SKM-1 (cell line): ENCODE data around the gene TMEM9.
"Not testable (repeated sequence)": the region's sequence is repeated elsewhere in the genome, so short reads cannot be mapped to it uniquely, and the experiment has no call there.

ENCODE experiments used
- DNase-seq: peaks from one replicate; lab custom pipeline; 2025; ENCODE audit not compliant: unreplicated experiment; lab: John Stamatoyannopoulos, UW

The TMEM9 gene

DNA sequence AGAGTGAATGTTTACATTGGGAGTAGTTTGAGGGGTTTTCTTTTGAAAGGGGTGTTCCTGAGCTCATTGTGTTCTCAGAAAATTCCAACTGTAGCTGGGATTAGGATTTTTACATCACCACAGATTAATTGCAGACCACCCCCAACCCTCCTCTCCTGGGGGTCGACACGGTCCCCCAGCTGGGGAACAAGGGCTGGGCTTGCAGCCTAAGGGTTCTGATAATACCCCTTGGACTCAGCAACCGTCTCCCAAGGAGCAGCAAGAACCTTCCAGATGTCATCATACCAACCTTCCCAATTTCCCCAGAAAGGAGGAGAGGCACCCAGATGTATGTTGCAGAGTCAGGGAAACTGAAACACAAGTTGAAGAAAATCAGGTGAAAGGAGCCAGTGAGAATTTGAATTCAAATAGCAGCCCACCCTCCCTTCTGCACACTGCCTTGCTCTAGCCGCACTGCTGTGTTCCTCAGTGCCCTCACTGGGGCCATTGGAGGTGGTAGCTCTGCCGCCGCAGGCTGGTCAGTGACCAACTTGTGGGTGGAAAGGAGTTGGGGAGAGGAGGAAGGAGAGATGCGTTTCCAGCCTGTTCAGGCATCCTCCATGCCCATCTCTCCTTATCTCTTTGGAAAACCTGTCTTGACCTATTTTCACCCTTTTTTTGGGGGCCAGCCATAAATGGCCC is 21.7 kb upstream of the TMEM9 start:
- DNase-seq, result no peak

DNA sequence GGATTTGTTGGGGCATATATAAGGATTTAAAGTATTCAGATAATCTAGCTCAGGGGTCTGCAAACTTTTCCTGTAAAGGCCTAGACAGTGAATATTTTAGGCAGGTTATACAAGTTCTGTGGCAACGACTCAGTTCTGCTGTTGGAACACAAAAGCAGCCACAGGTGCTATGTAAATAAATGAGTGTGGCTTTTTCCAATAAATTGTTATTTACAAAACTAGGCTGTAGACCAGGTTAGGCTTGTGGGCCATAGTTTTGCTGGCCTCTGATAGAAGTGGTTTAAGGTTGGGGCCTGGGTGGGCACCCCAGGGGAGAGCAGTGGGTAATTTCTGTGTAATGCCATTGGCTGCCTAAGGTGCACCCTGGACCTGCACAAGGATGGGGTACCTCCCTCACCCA is 19.5 kb upstream of the TMEM9 start:
- no peak for DNase-seq

GRCh38 chr1:201172999-201173610 is 18.8 kb upstream of the TMEM9 start:
- DNase-seq, result peak; percentile 15

DNA sequence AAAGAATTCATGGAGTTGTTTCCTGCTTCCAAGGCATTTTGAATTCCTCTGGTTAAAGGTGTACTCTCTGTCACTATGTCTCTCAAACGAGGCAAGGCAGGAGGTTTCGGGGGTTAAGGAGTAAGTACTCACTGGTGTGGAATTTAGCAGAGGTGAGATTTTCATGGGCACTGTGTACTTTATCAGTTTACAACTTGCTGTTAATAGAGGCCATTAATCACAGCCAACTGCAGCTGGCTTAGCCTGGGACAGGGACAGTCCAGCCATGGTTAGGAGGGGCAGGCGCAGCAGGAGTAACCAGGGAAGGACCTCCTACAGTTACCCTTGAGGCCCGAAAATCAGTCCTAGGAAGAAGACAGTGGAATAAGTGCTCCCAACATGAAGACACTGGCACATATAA is 18.1 kb upstream of the TMEM9 start:
- DNase-seq, result no peak

DNA sequence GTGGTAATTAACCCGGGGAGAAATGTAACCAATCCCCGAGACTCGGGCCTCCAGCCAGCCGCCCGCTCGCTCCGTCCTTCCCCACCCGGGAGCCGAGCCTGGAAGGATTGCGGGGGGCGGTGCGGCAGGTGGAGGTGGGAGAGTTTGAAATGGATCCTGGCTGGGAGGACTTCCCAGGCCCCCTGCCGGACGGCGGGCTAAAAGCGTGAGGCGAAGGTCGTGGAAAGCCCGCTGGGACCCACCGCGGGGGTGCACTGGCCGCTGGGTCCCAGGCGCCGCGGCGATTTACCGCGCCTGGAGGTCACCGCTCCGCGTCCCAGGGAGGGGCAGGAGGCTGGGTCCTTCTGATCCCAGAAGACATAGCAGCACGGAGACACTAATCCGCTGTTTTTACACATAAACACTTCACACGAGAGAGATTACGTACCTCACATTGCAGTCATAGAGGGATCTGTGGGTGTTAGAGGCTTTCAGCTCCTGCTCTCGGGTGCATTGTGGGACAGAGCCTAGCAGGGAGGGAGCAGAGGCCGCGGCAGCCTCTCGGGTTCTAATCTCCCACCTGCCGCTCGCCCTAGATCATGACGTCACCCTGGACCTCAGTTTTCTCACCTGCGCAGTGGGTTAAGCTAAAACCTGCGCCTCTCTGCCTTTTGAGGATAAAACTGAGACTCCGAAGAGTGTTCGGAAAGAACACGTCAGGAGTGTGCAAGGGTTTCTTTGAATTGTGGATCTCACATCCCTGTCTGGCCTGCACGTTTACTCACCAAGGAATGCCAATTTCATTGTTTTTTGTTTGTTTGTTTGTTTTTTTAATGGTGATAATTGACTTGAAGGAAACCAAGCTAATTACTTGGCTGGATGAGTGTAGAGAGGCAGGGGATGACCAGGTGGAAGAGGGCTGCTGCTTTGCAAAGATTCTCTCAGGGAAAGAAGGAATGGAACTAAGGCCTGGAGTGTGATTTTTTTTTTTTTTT is 17.1 kb upstream of the TMEM9 start:
- DNase-seq, result peak; percentile 47

- DNase-seq, result peak; percentile 95
Observed at GRCh38 chr1:201170533-201171062, 16.3 kb upstream of the TMEM9 start.

DNA sequence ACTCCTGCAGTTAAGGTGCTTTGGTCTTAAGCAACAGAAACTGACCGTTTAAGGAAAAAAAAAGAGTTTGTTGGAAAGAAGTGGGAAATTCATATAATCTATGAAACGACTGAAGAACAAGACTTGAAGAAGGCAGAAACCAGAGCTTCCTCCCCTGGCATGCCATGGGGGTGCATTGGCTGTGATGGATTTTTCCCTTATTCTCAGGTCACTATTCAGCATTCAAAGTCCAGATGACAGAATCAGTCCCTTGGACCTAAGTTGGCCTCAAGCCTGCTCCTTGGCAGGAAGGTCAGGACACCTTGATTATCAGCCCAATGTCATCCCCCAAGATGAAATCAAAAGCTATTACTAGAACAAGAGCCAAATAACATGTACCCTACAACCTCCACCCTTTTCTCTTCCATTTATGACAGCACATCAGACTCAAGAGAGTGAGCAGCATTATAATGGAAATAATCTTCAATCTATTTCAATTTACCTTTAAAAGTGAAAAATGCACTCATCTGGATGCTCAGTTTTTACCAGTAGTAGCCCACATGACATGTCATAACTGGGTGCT is 15.8 kb upstream of the TMEM9 start:
- no peak for DNase-seq

GRCh38 chr1:201169203-201169602 is 14.9 kb upstream of the TMEM9 start:
- DNase-seq, result no peak

DNA sequence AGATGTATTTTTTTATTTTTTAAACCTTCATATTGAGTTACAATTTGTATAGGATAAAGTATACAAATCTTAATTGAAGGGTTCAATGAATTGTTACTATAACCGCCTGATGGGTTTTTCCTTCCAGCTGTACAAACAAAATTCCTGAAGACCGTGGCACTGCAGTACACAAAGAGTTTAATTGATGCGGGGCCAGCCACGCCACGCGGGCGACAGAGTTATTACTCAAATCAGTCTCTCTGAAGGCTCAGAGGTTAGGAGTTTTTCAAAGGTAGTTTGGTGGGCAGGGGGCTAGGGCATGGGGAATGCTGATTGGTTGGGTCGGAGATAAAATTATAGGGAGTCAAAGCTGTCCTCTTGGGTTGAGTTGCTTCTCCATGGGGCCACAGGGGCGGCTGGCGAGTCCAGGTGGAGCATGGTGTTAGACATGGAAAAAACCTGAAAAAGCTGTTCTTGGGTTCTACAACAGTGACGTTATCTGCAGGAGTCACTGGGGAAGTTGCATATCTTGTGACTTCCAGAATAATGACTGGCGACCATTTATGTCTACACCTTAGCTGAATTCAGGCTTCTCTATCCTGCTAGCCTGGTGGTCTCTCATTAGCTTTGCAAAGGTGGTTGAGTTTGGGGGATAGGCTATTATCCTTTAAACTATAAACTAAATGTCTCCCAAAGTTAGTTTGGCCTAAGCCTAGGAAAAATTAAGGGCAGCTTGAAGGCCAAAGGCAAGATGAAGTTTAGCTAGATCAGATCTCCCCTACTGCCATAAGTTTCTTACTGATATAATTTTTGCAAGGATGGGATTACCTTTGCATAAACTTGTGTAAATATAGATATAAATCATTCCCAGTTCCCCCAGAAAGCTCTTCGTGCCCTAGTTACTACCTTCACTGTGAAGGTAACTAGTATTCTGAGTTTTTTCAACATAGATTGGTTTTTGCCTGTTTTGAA is 13.0 kb upstream of the TMEM9 start:
- no peak for DNase-seq

- no peak for DNase-seq
Observed at GRCh38 chr1:201164645-201165044, 10.4 kb upstream of the TMEM9 start.

DNA sequence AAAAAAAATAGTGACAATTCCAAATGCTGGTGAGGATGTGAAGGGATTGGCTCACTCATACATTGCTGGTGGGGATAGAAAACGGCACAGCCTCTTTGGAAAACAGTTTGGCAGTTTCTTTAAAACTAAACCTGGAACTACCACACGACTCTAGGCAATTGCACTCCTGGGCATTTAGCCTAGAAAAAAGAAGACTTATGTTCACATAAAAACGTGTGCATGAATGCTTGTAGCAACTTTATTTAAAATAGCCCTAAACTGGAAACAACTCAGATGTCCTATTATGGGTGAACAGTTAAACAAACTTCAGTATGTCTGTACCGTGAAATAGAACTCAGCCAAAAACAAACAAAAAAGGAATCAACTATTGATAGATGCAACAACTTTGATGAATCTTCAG is 9.4 kb upstream of the TMEM9 start:
- no peak for DNase-seq

DNA sequence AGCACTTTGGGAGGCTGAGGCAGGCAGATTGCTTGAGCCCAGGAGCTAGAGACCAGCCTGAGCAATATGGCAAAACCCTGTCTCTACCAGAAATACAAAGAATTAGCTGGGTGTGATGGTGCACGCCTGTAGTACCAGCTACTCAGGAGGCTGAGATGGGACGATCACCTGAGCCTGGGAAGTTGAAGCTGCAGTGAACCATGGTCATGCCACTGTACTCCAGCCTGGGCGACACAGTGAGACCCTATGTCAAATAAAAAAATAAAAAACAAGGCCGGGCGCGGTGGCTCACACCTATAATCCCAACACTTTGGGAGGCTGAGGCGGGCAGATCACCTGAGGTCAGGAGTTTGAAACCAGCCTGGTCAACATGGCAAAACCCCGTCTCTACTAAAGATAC is 8.8 kb upstream of the TMEM9 start:
- DNase-seq, result not testable (repeated sequence)

DNA sequence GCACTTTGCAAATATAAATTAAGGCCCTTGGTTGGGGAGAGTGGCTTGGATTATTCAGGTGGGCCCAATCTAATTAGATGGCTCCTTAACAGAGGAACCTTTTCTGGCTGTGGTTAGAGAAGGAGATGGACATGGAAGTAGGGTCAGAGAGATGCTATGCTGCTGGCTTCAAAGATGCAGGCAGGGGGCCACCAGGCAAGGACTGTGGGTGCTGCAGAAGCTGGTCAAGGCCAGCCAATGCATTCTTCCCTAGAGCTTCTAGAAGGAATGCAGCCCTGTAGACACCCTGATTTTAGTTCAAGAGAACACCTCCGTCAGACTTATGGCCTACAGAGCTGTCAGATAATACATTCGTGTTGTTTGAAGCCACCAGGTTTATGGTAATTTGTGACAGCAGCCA is 3.7 kb upstream of the TMEM9 start:
- no peak for DNase-seq

DNA sequence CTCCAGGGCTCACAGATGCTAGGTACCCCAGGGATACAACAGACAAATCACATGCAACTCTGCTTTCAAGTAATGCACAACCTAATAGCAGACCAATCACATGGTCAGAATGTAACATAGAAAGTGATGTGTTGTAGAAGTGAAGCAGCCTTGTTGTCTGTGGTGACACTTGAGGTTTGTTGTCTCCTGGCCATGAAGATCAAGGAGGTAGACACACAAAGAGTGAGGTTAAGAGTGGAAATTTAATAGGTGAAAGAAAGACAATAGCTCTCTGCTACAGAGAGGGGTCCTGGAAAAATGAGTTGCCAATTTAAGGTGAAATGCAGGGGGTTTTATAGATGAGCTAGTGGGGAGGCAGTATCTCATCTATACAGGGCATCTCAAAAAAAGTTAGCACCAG is 2.5 kb upstream of the TMEM9 start:
- DNase-seq, result no peak

DNA sequence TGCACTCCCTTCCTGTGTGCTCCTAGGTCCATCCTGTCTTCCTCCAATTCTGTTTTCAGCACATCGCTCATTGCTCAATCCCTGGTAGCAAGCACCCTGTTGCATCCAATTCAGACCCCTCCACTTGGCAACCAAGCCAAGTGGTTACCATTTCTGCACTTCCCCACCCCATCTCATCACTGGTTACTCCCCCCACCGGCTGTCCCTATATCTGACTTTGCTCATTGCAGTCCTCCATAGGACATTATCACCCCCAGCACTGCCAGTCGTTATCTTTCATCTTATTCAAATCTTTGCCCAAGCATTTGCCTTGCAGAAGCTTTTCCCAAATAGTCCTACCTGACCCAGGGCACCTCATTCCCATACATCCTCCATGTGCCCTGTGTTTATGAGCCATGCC is 2.1 kb upstream of the TMEM9 start:
- no peak for DNase-seq

DNA sequence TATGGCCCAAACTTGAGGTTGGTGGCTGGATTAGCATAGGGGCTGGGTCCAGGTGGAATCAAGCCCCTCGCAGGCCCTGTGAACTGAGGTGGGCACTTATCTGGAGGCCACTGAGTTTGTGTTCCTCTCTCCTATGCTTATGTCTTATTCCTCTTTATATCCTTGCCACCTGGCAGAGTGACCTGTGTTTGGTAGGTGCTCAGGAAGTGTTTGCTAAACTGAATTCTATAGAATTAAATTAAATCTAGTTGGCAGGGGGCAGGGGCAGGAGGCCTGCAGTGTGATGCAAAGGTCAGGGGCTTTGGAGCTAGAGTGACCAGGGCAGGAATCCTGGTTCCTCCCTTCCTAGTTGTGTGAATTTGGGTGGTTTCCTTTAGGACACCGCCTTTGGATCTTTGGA is 1.1 kb upstream of the TMEM9 start:
- no peak for DNase-seq

GRCh38 chr1:201153474-201154388 is 543 bp downstream of the TMEM9 start:
- DNase-seq, result peak; percentile 87

DNA sequence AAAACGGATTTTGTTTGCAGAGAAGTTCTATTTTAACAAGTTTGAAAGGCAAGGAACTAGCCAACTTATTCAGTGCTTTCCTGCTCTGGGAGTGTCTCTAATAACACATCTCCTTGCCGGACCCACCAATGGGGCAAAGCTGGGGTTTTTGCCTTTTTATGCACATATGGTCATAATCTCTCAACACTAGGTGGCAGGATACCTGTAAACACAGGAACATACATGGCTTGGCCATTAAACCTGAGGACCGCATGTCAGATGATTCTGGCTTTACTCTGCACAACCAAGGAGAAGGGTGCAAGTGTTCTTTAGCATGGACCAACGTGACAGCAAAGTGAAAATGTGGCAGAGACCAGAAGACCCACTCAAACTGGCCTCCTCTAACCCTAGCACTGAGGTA is 4.9 kb downstream of the TMEM9 start:
- peak; percentile 30 for DNase-seq

- DNase-seq, result no peak
Observed at GRCh38 chr1:201147396-201148015, 6.8 kb downstream of the TMEM9 start.
